NCI-H345 treated with DMSO at 0.1 percent for 48 hours (cell line): Measurements from ENCODE around the gene TTC21A.

Experiments used
- DNase-seq: peaks from one replicate; lab custom pipeline; 2025; ENCODE audit not compliant: unreplicated experiment; lab: John Stamatoyannopoulos, UW

TTC21A gene

DNA sequence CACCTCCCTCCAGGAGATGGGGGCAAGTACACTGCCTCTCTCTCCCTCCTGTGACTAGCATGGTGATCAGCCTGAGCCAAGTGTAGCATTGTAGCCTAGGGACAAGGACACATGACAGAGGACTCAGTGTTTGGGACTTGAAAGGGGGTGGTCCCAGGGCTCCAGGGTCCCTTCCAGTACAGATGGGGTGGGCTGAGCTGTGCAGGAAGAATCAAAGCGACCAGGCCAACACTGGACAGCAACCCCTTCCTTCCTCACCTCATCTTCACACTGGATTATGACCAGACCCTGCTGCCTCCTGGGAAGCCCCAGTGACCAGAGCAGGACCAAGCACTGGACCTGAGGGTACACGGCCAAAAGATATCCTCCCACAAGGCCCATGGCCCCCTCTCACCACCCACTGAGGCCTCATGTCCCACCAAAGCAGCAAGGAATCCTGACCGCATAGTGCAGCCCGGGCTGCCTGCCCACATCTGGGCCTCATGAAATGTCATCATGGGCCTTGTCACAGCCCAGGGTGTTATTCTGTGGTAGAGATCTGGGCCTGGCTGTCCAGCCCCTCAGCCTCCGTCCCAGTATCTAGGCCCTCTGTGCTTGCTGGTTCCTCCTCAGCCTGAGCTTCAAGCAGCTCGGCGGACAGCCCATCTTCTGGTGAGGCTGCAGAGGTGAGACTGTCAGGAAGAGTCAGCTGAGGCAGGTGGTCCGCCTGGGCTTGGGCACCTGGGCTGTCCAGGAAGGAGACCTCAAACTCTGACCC is 9.6 kb upstream of the TTC21A start:
- DNase-seq = no peak

DNA sequence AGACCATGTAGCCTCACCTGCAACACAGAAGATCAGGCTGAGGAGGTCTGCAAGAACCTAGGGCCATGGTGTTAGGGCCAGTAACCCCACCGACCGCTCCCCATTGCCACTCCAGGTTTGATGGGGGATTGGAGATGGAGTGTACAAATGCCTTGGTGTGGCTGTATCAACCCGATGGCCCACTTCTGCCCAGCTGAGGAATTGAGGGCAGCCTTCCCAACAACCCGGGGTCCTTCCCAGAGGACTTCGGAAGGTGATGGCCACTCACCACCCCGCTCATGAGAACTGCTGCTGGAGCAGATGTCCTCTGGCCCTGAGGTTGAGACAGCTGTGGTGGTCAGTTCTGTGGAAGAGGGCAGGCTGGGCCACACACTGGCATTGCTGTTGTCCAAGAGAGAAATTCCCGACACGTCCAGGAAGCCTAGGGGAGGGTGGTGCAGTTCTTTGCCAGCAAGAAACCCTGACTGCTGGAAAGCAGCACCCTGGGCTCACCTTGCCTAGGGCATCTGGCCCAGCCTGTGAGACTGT is 8.9 kb upstream of the TTC21A start:
- DNase-seq = no peak

DNA sequence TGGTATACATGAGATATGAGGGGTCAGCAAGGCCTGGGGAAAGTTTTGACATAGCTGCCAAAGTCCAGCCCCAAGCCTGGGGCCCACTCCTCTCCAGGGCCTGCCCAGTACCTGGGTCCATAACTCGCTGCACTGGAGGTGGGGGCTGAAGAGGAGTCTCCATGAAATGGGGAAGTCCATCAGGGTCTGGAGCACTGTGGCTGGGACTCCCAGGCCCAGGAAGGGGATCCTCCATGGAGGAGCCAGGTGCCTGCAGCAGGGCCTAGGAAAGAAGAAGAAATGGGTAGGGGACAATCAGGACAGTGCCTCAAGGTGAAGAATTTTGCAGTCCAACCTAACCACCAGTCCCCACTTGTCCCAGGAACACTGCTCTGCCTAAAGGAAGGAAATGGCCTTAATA is 8.2 kb upstream of the TTC21A start:
- no peak for DNase-seq

DNA sequence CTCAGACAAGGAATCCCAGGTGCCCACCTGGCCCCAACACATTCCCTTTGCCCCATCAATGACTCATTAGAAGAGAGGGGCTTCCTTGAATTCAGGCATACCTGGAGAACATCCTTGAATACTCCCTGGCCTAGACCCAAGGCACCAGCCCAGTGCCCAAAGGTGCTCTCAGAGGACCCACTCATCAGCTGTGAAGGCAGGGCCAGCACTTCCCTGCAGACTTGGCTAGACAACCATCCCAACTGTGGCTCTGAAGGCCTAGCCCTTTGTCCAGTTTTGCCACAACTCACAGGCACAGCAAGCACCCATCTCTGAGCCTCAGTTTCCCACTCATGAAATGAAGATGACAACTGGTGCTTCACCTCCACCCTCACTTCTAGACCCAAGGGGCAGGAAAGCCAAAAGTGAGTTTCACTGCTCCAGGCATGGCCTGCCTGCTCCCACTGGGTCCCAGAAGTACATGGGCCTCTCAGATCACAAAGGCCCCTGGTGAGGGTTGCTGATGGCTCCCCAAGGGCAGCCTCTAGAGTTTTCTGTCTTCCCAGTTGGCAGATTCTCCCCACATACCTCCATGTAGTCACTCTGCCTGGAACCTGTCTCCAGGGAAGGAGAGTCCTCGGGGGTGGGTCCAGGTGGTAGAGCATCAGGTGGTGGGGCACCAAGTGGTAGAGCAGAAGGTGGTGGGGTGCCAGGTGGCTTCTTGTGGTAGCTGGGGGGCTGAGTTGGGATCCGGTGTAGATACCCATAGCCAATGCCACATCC is 7.6 kb upstream of the TTC21A start:
- no peak for DNase-seq

DNA sequence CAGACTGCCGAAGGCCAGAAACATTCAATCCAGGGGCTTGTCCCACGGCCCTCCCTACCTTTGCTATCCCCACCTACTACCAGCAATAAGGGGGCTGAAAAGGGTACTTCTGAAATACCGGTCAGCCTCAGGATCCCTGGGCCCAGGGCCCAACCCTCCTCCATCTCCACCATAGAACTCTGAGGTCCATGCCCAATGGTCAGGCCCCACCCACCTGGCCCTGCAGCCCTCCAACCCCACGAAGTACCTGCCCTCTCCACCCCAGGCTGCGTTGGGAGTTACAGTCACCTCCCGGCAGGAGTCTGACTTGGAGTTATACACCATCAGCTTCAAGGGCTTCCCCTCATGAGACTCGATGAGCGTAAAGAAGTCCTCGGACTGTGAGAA is 7.0 kb upstream of the TTC21A start:
- no peak for DNase-seq

DNA sequence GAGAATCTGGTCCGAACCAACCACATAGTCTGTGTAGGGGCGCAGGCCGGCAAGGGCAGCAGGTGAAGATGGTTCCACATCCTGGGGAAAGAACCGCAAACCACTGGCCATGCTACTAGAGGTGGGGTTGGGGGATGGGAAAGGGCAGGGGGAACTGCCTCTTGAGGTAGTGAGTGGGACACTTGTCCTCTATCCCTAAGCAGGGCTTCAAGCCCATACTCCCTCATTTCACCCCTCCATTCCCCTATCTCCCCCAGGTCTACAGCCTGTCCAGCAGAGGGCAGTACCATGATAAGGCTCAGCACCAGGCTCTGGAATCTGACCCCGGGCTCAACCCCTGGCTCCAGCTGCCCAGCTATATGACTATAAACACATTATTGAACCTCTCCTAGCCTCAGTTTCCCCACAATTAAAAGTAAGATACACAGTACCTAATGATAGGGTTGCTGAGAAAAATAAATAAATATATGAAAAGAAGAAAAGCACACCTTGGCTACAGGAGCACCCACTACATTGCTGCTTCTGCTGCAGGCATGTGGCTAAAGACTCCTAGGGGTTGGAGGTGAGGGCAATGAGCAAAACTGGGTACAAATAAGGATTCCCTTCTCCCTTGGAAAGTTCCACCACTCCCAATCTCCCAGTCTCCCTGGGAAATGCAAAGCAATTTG is 6.3 kb upstream of the TTC21A start:
- DNase-seq = no peak

DNA sequence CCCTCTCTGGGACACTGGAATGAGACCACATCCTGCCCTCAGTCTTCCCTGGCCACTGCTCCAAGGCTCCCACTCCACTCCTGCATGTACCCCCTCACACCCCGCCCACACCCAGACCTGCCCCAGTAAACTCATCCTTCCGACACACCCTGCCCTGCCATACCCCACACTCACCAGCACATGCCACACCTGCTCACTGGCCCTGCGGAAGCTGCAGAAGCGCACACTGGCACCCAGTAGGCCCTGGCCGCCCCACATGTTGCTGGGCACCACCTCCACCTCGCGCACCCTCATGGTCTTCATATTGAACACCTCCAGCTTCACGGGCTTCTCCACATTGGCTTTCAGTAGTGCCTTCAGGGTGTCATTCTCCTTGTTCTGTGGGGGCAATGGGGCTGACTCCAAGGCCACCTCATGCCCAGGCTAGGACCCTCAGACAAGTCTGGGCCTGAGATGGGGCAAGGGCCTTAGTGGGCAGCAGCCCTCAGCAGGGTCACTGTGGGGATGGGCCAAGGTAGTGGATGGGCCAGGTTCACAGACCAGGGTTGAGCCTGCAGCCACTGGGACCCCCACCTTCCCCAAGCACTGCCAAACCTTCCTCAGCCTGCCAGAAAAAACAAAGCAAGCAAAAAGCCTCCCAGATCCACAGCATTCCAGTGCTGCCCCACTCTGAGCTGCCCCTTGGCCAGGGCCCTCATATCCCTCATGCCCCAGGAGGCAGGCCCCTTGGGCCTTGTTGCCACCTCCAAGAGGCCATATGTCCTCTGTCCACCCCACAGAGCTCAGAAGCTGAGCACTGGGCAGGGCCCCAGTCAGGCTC is 4.8 kb upstream of the TTC21A start:
- no peak for DNase-seq

GRCh38 chr3:39103324-39103693 is 4.2 kb upstream of the TTC21A start:
- no peak for DNase-seq

DNA sequence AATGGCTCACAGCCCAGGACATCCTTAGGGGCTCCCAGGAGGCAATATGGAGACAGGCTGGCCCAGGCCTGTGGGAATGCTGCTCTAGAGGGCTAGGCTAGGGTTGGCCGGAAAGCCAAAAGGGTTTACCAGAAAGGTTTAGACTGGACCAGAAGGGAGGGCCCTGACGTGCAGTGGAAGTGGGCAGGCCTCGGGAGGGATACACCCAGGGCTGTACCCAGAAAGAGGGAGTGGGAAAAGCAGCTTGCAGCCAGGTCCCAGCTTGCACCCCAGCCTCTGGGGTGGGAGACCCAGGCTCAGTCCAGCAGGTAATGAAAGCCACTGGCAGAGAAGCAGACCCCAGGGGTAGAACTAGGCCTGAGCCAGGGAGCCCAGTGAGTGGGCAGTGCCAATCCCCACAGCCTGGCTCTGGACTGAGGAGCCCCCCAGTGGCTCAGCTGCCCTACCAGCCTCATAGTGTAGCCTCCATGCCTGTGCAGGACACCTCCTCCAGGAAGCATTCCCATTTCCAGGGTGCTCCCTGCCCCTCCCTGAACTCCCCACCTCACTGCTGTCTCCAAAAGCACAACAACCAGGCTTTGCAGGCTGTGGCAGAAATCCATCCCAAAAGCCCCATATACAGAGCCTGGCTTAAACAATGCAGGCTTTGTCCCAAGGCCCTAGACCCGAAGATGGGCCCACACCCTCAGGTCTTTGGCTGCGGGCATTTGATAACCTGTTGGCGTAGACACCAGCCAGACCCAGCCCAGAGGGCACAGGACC is 3.5 kb upstream of the TTC21A start:
- no peak for DNase-seq

DNA sequence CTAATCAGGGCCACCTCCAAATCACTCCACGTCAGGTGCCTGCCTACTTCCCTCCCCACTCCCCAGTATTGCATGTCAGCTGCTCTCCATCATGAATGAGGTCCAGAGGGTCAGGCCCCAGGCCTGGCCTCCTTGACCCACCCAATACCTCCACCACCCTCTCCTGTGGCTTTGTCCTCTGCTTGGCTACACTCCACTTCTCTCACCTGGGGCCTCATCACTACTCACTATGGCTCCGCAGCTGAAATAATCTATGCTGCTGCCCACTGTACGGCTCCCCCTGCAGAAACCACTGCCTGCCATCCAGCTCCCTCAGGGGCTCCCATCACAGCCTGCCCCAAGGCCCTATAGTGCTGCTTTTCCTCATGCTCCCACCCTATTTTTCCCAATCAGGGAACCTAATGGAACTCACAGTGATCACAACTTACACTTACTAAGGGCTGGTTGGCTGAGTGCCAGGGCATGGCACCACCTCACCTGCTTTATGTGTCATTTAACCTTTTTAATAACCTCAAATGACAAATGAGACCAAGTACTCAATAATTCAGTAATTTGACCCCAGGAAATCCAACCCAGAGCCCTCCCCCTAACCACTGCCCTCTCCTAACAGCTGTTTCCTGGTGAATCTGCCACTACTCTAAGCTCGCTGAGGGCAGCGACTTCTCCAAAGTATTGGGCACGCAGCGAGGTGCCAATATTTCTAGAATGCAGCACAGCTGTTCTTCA is 2.4 kb upstream of the TTC21A start:
- DNase-seq = no peak

- no peak for DNase-seq
These were observed 1.8 kb upstream of the TTC21A start for GRCh38 chr3:39105687-39106063.

DNA sequence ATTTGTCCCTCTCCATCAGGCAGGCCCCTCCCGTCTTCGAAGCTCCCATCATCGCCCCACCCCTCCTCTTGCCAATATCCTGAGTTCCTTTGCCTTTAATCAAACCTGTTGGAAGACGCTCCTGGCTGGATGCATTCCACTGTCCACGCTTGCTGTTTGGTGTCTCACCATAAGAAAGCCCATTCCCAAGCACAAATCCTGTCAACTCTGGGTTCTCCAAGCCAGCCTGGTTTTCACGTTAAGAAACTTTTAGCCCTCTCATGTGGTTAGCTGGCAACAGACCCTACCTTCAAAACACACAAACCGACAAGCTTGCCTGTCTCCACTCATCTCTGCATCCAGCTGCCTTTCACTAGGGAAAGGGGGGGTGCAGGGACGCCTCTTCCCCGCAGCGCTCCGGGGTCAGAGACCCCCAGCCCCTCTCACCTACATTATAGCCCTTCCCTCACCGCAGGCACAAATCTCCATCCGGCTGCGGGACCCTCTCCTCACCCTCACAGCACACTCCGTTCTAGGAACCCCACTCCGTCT is 1.1 kb upstream of the TTC21A start:
- DNase-seq = no peak

DNA sequence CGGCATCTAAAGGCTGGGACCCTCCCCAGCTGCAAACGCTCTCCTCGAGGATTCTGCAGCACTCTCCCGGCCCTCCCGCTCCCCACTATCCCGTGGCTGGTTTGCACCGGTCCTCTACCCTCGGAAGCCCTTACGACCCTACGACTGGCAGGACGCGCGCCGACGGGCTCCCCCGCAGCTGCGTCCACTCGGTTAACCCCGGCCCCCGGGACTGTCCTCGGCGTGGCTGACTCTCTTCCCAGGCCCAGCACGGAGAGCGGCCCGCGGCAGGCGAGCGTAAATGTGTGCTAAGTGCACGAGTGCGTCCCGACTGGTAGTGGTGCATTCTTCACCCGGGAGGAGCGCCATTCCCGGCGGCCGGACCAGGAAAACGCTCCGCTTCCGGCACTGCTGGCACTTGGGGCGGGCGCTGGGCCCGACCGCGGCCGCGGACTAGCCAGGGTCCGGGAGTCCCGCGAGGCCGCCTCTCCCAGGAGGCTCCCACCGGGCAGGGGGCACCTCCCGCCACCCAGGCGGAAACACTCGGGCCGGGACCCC is 561 bp upstream of the TTC21A start:
- no peak for DNase-seq

DNA sequence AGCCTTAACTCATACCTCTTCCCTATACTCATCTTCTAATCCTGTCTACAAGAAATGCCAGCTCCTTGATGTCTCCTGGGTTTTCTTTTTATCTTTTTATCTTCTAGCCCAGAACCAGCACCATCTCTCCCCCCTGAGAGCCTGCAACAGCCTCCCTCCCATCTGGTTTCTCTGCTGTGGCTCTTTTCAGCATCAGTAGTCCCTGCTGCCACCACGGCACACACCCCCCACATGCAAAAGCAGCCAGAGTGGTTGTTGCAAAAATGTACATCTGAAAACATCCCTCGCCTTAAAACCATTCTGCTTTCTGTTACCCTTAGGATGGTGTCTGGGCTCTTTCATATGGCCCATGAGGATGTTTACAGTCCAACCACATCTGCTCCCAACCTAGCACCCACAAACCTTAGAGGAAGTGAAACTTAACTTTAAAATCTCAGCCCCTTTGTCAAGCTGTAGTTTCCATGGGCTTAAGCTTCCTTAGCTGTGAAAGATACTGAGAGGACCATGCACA is 775 bp downstream of the TTC21A start:
- DNase-seq = no peak

DNA sequence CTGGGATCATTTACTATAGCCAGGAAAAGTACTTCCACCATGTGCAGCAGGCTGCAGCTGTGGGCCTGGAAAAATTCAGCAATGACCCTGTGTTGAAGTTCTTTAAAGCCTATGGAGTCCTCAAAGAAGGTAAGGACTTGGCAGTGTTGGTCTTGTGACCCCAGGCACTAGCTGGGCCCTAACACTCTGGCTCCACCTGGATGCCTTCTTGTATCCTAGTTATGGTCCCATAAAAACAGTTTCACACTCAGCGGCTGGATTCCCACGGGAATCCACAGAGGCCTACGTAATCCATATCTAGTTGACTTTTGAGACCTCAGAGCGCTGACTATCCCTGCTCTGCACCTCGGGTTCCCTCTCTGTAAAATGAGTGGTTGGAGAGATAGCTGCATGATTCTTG is 1.6 kb downstream of the TTC21A start:
- DNase-seq = no peak

- DNase-seq = no peak
These were observed 2.7 kb downstream of the TTC21A start for GRCh38 chr3:39110041-39110639.

GRCh38 chr3:39112113-39112512 is 4.6 kb downstream of the TTC21A start:
- no peak for DNase-seq

- no peak for DNase-seq
These were observed 5.1 kb downstream of the TTC21A start for GRCh38 chr3:39112535-39112934.

DNA sequence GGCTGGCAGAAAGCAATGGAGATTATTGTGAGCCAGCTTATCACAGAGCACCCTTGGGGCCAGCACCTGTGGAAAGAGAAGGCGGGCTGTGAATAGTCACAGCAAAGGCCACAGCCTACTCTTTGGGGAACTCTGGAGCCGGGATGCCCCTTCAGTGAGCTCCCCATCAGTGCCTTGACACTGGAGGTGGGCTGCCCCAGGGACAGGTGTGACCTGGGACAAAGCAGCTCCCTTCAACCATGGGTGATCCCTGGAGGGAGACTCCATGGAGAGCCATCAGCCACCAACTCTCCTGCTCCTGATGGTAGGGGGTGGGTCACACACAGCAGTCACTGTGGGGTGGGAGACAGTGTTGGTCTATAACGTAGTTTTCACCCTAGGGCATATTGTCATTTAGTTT is 5.8 kb downstream of the TTC21A start:
- no peak for DNase-seq
